Left renal pelvis (tissue), 4 donors: ENCODE results near the gene GOLT1B. TPM values are rescaled to one million over a fixed set of nuclear protein-coding genes. Genes with fewer than 3 reads are reported as not detected.
A peak's percentile ranks its signal among the peaks of the same experiment; 100 is the strongest.

ENCODE experiments used
- DNase-seq, 4 donors: peaks; one replicate each; pipeline ENCODE4 v3.0.0-alpha.2; 2013; ENCODE audit warnings: low read depth in 4 of 4, low spot score in 3 of 4
- polyA plus RNA-seq, 4 donors: library from polyadenylated mRNA; unstranded; fragments of 120-200 nt; gene quantifications; one replicate each; pipeline ENCODE4 v1.2.1, GENCODE V29; 2013; ENCODE audit not compliant: insufficient read length in 4 of 4

Gene GOLT1B
- polyA plus RNA-seq, 4 donors: 38.6 to 60.9 (median 48.9) TPM

DNA sequence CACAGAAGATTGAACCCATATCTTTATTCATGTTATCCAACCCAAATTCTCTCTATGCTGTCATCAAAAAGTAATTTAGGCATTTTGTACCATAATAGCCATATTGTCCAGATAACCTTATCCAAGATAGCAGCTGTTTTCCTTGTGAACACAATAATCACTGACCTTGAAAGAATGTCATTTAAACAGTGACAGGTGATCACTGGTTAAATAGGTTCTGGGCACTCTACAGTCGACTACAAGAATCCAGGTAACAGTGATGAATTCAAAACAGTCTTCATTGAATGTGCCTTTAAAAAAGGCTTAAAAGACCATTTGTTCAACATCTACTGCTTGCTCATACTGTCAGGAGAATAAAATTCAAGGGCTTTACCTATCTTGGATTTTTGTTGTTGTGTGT lies 20.0 kb downstream of the GOLT1B start:
- no peak for DNase-seq

DNA sequence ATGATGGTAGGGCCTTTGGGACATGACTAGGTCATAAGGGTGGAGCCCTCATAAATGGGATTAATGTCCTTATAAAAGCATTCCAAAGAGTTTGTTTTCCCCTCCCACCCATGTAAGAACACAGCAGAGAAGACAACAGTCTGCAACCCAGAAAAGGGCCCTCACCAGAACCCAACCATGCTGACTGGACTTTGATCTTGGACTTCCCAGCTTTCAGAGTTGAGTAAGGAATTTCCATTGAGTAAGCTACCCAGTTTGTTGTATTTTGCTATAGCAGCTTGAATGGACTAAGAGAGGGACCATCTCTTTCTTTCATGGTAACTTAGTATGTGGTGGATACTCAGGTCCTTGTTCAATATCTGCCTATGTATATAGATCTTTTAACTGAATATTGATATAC lies 21.6 kb downstream of the GOLT1B start:
- no peak for DNase-seq

DNA sequence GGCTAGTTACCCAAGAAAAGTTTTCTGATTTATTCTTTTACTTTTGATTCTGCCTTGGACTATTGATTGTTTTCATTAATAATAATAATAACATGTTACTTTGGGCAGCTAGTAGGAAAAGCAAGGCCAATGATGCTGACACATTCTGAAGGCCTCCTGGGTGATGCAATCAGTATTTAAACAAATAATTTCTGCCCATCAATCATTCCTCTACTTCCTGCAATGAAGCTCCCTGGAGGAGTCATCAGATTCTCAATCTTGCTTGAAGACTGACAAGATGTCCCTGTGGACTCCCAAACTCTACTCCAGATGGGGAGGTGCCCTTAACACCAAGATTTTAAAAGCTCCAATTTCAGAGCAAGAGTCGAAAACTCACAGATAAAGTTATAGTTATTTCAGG lies 24.5 kb downstream of the GOLT1B start, which contains the start of gene SPX:
SPX (plus strand) TSS at position 244 of the 400 bp plus-strand sequence. CDS start 177 bp downstream, outside the sequence.
- no peak for DNase-seq

DNA sequence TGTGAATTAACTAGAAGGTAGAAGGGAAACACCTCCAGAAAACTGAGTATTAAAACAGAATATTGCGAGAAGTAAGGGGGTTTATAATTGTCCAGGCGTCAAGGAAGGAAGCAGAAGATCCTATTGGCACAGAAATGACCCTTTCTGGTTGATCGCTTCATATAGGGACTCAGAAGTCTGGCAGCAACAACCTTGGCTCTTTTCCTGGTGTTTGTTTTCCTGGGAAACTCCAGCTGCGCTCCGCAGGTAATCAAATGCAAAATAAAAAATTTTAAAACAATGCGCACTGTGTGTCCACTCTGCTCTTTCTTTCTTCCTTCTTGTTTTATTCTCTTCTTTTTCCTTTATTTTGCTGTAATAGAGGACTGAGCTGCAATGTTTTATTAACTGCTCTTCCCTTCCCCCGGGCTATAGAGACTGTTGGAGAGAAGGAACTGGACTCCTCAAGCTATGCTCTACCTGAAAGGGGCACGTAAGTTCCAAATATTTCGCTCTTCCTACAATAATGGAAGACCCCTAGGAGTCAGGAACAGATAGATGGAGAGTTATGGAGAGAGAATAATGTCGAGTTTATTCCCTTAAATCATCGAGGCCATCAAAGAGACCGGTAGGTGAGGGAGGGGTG lies 25.2 kb downstream of the GOLT1B start:
- no peak for DNase-seq

DNA sequence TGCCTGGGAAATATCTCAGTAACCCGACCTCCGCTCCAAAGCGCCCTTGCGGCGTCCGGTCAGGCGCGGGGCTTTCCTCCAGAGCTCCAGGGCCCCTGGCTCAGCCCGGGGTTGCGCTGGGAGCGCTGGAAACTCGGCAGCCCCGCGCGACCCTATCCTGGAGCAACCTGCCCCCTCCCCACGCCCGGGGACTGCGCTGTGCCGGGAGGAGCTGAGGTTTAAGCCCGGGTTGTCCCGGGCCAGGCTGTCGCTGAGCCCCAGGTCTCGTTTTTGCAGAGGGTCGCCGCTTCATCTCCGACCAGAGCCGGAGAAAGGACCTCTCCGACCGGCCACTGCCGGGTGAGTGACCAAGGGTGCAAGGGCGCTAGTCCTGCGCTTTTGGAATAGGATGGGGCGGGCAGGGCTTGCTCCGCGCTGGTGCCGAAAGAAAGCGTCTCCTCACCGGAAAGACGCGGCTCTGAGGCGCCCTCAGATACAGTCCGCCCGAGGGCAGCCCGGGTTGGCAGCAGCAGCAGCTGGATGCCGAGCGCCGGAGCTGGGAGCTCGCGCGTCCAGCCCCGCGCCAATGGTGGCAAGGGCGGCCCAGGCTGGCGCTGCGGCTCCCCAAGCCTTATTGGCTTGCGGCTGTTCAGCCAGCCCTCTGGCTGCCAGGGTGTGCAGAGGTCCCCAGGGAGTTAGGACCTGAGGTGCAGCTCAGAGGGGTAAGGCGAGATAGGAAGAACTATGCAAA lies 26.0 kb downstream of the GOLT1B start:
- peak in 2 of 4 donors; percentile 10 to 12 for DNase-seq

DNA sequence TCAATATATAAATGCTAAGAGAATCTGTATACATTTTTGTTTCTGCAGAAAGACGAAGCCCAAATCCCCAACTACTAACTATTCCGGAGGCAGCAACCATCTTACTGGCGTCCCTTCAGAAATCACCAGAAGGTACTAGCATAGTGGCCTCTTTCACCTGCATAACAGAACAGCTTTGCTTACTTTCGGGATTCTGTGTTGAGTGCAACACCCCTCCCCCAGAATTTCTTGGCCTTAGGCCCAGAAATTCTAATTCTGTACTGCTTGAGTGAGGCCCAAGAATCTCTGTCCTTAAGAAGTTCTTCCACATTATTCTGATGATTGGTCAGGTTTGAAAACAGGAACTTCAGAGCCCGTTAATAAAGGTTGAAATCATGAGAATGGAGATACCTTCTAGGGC lies 27.4 kb downstream of the GOLT1B start:
- peak in 3 of 4 donors; percentile 31 to 49 (median 46) for DNase-seq

DNA sequence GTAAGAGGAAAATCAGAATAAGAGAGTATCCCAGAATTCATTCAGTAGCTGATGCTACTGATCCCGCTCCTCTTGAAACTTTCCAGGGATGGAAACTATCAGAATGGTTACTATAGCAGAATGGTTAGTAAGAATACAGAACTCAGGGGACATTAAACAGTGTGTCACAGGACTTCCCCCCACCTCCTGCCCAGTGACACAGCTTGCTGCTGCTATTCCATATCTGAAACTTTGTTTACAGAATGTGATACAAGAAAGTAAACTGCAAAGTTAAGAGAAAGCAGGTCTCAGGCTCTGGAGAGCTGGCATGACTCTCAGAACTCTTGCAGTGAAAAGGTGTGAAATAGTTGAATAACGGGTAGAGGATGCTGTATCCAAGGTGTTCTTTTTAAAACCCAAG lies 27.9 kb downstream of the GOLT1B start:
- no peak for DNase-seq

DNA sequence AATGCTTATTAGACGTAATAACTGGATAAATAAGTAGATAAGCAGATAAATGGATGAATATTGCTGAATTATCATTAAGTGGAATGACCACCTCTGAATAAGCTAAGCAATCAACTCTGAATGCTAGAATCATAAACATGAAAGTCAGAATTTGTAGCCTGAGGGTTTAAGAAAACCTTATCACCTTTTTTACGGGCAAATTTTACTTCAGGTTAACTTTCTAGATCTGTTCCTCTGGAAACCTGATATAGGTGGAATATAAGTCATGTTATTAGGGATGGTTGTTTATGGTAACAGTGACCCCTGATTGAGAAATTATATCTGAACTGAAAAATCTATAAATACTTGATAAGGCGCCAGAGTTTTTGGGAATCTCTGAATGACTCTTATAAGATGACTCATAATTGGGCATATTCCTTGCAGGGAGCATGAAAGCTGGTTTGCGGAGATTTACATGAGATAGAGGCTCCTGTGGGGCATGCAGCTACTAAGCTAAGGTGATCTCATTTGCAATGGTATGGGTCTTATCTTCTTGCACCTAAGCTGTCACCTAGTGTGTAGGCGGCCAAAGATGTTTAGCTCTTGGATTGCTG lies 36.6 kb downstream of the GOLT1B start:
- no peak for DNase-seq

DNA sequence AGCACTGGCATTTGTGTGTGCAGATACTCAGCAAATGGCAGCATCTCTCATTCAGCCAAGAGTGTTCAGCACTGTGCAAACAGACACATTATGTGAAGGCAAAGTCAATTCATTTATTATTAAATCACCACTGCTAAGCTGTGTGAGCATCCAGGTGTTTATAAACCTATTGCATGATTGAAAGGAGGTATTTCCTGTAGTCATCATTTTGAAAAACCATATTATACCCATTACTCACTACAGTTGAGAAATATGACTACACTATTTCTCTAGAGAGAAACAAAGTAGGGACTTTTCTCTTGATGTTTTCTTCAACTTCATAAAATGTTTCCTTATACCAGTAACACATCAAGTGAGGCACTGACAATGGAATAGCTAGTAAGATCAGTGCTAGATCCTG lies 38.2 kb downstream of the GOLT1B start:
- no peak for DNase-seq

DNA sequence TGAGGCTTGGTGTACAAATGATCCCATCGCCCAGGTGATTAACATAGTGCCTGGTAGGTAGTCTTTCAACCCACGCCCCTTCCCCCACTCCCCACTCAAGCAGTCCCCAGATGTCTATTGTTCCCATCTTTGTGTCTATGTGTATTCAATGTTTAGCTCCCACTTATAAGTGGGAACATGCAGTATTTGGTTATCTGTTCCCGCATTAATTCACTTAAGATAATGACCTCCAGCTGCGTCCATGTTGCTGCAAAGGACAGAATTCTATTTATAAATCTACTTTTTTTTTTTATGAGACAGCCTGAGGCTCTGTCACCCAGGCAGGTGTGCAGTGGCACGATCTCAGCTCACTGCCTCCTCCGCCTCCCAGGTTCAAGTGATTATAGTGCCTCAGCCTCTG lies 40.2 kb downstream of the GOLT1B start:
- no peak for DNase-seq

DNA sequence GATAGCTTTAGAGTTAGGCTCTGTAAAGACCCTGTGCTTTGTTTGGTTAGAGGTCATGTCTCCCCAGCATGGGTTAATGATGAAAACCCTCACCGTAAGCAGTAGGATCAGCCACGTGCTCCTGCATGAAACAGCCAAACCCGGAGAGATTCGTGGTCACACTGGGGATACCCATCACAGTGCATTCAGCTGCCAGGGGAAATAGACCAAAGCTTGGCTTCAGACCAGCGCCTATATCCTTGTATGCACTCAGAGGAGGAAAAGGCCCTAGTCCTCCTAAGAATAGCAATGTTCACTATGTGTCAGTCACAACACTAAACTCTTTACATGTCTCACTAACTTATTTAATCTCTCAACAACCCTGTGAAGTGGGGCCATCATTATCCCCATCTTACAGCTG lies 40.8 kb downstream of the GOLT1B start:
- no peak for DNase-seq

DNA sequence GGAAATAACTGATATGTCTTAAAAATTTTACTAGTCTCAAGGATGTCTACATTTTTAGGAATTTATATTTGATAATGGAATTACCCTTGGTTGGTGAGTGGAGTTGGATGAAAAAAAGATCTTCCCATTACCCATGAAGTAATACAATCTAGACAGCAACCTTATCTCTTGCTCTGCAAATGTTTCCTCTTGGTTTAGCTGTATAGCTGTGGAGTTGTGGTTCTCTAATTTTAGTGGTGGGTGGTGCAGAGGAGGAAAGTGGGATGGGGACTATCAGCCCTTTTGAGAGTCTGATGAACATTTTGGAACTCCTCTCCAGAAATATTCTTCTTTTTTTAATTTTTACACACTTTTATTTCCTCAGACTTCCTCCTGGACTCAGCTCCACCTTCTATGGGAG lies 41.6 kb downstream of the GOLT1B start:
- no peak for DNase-seq

DNA sequence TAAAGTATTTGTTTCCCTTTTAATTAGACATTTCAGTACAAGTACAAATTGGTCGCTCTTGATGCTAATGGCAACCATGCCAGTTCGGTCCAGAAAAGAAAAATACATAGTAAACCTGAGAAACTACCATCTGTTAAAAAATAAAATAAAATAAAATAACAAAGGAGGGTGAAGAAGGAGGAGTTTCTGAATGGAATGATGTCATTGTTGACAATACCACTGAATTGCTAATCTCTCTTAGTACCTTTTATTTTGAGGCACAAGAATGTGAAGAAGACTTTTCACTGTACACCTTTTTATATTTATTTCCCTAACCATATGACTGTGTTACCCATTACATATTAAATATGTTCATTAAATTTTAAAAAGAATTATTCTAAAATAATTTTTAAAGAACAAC lies 44.0 kb downstream of the GOLT1B start:
- no peak for DNase-seq

DNA sequence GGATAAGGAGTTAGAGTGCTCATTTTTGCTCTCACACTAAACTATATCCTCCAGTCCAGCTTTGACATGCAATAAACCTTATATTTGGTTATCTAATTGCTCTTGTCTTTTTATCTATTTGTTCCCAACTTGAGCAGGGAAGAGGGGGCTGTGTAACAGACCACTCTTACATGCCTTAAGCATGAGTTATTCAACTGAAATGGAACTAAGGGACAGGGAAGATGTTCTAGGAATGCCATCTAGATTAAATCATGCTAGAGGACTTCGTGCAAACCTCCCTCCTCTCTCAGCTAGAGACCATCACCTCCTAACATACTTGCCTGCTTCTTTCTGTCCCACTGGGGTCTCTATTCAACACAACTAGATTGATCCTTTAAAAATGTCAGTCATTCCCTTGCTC lies 45.1 kb downstream of the GOLT1B start:
- no peak for DNase-seq

DNA sequence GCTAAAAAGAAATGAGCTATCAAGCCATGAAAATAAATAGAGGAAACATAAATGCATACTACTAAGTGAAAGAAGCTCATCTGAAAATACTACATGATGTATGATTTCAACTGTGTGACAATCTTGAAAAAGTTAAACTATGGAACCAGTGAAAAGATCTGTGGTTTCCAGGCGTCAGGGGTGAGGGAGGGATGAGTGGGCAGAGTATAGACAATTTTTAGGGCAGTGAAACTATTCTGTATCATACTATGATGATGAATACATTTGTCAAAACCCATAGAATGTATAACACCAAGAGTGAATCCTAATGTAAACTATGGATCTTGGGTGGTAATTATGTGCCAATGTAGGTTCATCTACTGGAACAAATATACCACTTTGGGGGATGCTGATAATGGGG lies 45.8 kb downstream of the GOLT1B start:
- no peak for DNase-seq

DNA sequence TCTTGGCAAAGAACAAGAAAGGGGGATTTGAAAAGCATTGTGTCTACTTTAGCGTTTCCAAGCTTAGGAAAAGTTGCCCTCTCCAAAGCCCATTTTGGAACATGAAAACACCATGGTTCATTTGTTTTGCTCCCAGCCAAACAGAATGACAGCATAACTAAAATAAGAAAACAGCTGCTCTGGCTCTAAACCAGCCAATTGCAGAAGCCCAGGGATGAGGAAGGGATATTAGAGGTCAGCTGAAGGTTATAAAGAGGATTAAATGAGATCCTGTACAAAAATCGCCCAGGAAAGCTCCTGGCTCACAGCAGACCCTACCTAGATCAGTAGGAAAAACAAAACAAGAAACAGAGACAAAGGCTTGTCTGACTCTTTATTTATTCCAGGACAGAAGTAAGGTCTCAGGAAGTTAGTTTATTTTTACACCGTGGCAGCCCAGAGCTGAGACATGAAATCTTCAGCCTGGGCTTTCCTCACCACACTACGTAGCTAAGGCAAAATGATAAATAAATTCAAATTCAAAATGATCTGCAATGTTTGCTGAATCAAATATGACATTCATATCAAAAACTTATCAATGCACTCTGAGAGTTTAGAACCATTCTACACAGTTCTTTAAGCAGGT lies 50.4 kb downstream of the GOLT1B start:
- no peak for DNase-seq

DNA sequence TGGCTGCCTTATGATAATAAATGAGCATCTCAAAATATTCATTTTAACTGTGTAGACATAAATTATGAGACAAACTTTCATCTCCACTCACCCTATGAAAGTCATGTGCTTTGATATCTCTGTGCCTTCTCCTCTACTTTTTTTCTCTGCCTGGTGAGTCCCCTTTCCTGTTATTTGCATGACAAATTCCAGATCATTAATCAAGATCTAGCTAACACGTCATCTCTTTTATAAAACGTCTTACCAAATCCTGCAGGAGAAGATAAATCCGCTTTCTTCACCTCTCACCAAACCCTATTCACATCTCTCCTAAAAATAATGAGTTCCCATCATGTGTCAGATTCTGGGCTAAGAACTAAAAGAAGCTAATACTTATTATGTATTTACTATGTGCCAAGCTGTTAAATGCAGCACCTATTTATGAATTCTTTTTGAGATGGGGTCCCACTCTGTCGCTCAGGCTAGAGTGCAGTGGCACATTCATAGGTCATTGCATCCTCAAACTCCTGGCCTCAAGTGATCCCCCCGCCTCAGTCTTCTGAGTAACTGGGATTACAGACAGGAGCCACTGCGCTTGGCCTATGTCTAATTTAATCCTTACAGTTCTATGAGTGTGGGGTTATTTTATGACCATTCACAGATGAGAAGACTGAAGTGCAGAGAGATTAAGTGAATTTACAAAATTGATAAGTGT lies 51.2 kb downstream of the GOLT1B start:
- no peak for DNase-seq

DNA sequence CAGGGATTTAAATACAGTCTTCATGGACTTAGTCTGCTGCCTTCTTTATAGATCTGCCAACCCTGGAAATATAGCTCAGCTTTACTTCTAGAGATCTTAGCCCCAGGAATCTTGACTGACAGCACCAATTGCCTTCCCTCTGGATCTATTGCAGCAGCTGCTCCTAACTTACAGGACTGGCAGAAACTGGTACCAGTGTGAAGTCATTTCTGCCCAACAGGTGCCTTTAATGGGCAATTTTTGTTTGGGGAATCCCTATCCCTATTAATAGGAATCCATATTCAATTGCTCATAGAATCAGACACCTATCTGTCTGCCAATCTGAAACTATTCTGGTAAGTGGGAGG lies 51.7 kb downstream of the GOLT1B start:
- DNase-seq: no peak

DNA sequence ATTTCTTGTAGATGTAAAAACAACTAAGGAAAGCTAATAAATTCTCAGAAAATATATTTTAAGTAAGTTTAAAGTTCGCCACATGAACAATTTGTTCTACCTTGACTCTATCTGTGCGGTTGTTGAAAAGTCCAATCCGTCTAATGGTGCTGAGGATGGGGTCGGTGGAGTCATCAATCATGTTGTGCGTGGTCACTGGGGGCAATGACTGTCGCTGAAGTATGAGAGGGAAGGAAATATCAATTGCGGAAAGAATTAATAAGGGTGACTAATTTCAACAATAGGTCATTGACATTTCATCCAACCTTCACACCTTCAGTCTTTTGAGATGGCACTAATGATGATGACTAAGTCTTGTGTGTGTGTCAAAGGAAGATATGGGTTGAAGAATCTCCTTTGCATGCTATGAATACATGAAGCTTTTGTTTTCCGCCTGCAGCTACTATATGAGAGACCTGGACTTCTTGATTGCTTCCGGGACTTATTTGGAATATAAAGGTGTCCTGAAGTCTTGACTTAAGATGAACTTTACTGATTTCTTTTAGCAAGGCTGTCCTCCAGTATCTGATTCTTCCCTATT lies 56.6 kb downstream of the GOLT1B start:
- no peak for DNase-seq

DNA sequence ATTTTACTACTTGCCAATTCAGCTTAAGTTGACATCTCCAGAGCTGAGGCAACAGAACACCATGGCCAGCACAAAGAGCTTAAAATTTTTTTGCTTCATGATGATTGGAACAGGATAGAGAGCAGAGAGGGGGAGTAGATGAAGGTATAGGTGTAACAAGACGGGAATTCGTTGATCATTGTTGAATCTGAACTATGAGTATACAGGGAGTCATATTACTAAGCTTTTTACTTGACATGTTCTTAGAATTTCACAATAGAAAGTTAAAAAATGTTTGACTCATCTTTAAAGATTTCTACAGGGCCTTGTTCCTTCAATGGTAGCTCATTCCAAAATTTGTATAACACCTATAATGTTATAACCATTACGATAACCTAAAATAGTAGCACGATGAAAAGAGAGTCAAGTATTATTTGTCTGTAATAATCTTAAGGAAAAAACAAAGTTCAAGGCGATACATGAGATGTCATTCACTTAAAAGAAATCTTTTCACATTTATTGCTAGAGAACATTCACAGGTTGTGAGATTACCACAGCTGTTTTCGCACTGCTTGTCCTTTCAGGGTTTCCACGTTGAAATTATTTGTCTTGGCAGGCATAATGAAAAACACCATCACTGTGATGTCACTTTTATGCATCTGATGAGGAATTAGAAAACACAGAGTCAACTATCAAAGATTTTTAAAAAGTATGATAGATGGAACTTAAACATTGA lies 58.4 kb downstream of the GOLT1B start:
- no peak for DNase-seq
